Left cardiac atrium (tissue), 4 donors: ENCODE measurements around the gene GLYR1. TPM values are rescaled to one million over a fixed set of nuclear protein-coding genes. Genes with fewer than 3 reads are reported as not detected.

Experiments
- ATAC-seq, 2 donors: fragments of 200-7000 bp; cut with Tn5 transposase; one replicate each; pipeline ENCODE4 v1.9.1; 2020; ENCODE audit warnings: mild to moderate bottlenecking in 2 of 2, moderate library complexity in 2 of 2
- DNase-seq: peaks from one replicate; pipeline ENCODE4 v3.0.0-alpha.2; 2020
- intact Hi-C, 2 donors: fragments of 100-400 bp; cut with DNase I; formaldehyde crosslinking; loops; one replicate each; pipeline versions ENCODE4 v1.14.1 to v1.15.1; 2022 to 2023
- total RNA-seq, 2 donors: library from RNA; stranded (reverse); fragmentation: NEBNext Ultra II Directional; extraction: Animal tissue kit (Norgen Biotek cat#: 25700); gene quantifications; one replicate each; pipeline ENCODE4 v1.2.1, GENCODE V29; 2021
- donor health status: DM: no; HTN: yes; CAD: no.
- donor health status: DM: no; HTN: yes; CAD: no; lungs with severe emphysema.
- donor health status: DM: yes; HTN: yes; CAD: no.
- donor health status: Dilated cardiomyopathy.

GLYR1 gene
- total RNA-seq, 2 donors from 2014 or later = 65.2 to 78.2 TPM

DNA sequence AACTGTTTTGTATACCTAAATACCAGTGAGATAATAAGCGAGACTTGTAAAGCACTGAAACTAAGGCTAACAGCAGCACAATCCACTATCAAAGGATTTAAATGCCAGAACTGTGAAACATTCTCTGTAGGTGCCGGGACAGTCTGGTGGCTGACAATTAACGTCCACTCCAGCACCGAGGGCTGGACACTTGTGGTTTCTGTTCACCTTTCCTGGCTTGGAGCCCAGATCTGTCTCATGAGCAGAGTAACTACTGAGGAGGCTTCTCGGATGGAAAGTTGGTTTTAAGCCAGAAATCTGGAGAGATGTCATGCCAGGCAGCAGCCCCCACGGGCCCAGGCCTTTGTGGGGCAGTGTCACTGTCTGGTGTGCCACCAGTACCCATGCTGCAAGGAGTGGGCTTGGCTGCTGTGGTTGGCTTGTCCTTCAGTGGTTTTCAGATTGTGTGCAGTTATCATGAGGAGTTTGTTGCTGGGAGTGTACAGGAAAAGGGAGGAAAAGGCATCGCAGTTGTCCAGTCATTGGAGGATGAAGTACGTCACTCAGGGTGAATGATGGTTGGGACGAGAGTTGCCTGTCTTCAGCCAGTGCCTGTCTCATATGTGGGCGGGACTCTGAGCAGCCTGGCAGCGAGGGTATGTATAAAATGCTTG lies 35.7 kb upstream of the GLYR1 start:
- DNase-seq (peak; percentile 58), ATAC-seq (peak; percentile 60 to 79)

DNA sequence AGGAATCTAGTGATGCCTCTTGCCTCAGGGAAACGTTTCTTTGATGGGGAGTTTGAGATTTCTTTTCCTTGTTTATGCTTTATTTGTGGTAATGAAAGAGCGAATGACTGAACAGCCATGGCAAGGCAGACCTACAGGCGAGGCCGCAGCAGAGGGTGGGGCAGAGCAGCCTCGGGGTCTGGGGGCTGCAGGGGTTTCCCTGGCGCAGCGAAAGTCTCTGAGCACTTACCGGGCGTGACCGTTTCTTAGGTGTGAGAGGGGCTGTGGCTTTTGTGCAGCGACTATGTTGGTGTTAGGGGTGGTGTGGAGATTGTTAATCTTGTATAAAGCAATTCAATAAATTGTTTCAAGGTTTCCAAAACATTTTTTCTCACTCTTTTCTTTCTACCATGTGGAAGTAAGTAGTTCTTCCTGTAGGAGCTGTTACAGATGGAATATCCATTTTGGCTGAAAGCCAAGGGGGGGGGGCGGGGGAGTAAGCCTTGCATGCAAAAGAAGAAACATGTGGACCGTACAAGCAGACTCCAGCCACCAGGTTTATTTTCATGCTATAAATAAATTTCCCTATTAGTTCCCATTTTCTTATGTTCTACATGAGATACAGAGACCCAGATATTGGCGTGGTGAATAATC lies 35.0 kb upstream of the GLYR1 start:
- peak in 1 of 2 donors; percentile 4 for ATAC-seq
- intact Hi-C loops = loop anchor here in 1 of 2 donors (10.0 kb wide), 1 partner anchor 53 kb away; the partner anchor contains the start of gene PPL
- no peak for DNase-seq

More for the DNA sequence above, 35.7 kb upstream of the GLYR1 start:
- intact Hi-C loops = loop anchor here in 1 of 2 donors (10.0 kb wide), 1 partner anchor 52 kb away; the partner anchor contains the start of gene PPL

GRCh38 chr16:4880006-4880580 lies 33.0 kb upstream of the GLYR1 start:
- ATAC-seq (no peak), DNase-seq (no peak)
- intact Hi-C loops = loop anchor here in 1 of 2 donors (10.0 kb wide), 1 partner anchor 55 kb away; the partner anchor contains the start of gene PPL

DNA sequence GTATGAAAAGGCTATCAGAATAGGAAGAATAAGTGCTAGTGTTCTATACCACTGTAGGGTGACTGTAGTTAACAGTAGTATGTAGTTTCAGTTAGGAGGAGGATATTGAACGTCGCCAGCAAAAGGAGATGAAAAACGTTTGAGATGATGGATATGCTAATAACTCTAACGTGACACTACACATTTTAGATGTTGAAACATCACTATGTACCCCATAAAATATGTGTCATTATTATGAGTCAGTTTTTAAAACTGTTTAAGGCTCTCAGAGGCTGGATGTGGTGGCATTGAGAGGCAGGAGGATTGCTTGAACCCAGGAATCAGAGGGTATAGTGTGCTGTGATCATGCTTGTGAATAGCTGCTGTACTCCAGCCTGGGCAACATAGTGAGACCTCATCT lies 32.0 kb upstream of the GLYR1 start:
- intact Hi-C loops = no loop called here
- no peak for DNase-seq
- no peak for ATAC-seq

- DNase-seq = no peak
- intact Hi-C loops = no loop called here
- no peak for ATAC-seq
Measured at GRCh38 chr16:4877380-4877685, 30.2 kb upstream of the GLYR1 start.

DNA sequence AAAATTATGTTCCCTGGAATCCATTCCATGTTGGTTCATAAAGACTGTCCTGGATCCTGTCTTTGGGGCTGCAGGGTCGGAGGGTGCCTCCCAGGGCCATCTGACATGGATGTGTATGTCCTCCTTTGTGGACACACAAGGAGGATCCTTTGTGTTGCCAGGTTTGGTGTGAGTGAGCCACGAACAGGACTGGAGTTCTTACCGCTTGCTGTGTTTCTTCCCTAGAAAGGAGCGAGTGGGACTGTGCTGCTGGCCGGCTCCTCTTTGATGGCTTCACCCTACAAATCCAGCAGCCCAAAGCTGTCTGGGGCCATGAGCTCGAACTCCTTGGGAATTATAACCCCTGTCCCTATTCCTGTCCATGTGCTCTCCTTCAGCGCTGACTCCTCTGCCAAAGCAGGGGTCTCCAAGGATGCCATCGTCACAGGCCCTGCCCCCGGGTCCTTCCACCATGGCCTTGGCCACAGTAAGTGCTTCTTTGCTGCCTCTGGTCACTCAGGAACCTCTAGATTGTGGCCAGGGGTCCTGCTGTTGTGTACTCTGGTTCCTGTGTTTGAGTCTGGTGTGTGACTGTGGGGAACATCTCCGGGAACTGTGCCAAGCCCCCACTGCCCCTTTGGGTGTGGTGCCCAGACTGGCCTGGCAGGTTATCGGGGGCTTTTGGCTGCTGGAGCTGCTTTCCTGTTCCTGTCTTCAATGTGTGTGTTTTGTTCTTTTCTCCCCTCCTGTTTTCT lies 29.7 kb upstream of the GLYR1 start:
- ATAC-seq (no peak), DNase-seq (no peak)
- intact Hi-C loops = no loop called here

- DNase-seq = no peak
- no peak for ATAC-seq
- intact Hi-C loops = no loop called here
Measured at GRCh38 chr16:4874666-4875065, 27.6 kb upstream of the GLYR1 start.

DNA sequence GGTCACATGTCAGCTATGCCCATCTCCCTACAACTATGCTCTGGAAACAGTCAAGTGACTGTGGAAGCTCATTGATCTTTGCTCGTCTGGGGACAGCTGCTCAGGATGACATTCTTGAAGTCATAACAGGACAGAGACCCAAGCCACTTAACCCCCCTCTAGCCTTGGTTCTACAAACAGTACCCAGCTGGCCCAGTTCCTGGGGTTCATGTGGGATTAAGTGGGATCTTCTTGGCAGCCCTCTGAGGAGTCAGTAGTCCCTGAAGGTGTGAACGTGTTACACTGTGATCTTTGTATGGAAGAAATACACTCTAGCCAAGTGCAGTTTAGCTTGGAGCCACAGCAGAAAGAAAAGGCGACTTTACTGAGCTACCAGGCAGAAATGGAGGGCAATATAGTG lies 26.0 kb upstream of the GLYR1 start:
- DNase-seq = no peak
- ATAC-seq = no peak
- intact Hi-C loops = no loop called here

DNA sequence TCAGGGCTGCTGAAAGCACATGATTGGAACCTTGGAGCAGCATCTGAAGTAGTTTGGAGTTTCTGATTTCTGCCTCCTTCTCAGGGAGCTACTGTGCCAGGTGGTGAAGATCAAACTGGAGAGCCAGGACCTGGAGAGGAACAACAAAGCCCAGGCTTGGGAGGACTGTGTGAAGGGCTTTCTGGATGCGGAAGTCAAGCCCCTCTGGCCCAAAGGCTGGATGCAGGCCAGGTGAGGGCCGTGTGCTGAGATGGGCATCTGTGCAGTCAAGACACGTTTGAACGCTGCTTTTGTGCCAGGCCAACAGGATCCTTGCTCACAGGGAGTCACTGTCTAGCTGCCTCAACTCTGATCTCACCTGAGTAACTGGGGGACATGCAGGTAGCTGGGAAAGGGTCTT lies 24.0 kb upstream of the GLYR1 start:
- ATAC-seq (no peak), DNase-seq (no peak)
- intact Hi-C loops = no loop called here

DNA sequence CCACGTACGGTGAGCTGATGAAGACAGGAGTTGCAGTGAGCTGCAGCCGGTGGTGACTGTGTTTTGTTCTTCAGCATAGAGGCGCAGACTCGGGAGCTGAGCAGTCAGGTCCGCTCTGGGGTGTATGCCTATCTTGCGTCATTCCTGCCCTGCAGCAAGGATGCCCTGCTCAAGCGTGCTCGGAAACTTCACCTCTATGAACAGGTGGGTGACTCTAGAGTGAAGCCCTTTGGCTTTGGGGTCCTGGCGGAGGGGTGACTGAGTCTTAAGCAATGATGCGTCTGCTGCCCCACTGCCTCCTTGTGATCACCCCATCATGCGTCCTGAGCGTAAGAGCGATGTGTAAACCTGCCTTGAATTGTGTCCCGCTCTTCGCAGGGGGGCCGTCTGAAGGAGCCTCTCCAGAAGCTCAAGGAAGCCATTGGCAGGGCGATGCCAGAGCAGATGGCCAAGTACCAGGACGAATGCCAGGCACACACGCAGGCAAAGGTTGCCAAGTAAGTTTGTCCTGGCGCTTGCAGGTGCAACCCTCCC lies 23.1 kb upstream of the GLYR1 start:
- DNase-seq (no peak), ATAC-seq (no peak)
- intact Hi-C loops = no loop called here

- ATAC-seq = no peak
- no peak for DNase-seq
- intact Hi-C loops = no loop called here
Measured at GRCh38 chr16:4869147-4869805, 22.2 kb upstream of the GLYR1 start.

DNA sequence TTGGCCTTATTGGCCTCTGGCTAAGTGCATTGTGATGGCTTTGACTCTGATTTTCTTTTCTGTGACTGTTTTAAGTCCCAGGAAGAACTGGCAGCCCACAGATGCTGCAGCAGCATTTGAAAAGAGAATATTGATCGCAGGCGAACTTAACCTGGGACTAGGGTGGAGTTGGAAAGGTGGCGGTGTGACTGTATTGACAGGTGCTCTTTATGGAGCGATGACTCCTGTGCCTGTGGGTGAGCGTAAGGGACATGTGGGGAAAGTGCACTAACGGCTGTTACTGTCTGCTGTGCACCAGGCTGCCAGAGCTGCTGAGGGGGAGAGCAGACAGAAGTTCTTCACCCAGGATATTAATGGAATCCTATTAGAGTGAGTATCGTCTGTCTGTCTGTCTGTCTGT lies 21.4 kb upstream of the GLYR1 start:
- no peak for ATAC-seq
- no peak for DNase-seq
- intact Hi-C loops = no loop called here

DNA sequence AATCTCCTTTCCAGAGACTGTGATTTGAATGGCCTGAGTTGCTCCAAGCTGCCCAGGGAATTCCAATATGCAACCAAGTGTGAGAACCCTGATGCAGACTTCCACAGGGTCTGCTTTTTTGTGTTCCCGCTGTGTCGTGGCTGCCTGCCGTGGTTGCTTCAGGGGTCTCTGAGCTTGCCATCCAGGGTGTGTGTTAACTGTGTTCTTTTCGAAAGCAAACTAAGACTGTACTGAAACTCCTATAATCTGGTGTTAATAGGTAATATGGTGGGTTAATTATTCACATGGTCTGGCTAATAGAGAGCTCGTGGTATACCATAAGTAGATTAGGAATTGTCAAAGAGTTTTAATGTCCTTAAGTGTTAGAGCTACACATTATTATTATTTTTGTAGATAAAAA lies 20.9 kb upstream of the GLYR1 start:
- intact Hi-C loops = no loop called here
- ATAC-seq = no peak
- no peak for DNase-seq

GRCh38 chr16:4866586-4866985 lies 19.5 kb upstream of the GLYR1 start:
- intact Hi-C loops = no loop called here
- ATAC-seq = no peak
- no peak for DNase-seq

DNA sequence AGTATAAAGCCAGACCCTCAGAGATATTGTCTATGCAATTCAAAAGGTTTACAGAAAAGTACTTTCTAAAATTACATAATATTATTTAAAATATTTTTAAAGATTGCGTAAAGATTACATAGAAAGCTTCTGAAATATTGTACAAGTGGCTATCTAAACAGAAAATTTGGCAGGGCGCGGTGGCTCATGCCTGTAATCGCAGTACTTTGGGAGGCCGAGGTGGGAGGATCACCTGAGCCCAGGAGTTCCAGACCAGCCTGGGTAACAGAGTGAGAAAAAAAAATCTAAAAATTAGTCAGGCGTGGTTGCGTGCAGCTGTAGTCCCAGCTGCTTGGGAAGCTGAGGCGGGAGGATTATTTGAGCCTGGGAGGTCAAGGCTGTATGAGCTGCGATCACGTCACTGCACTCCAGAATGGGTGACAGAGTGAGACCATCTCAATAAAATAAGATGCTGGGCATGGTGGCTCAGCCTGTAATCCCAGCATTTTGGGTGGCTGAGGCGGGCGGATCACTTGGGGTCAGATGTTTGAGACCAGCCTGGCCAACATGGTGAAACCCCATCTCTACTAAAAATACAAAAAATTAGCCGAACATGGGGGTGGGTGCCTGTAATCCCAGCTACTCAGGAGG lies 18.3 kb upstream of the GLYR1 start:
- ATAC-seq (no peak), DNase-seq (no peak)
- intact Hi-C loops = no loop called here

DNA sequence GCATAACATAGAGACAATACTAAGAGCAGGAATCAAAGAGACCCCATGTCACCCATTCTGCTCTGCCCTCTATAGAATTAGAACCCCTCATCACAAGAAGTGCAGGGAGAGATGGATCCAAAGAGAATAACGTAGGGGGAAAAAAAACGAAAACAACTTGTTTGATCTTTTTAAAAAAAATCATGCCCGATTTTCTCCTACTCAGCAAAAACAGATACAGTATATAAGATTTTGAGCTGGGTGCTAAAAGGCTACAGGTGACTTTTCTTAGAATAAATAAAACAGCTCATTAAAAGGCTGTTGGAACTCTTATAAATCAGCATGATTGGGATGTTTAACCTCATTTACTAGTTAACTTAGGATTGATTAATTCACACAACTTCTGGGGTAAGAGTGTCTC lies 17.6 kb upstream of the GLYR1 start:
- DNase-seq (no peak), ATAC-seq (no peak)
- intact Hi-C loops = no loop called here

GRCh38 chr16:4862639-4863038 lies 15.6 kb upstream of the GLYR1 start:
- ATAC-seq (peak; percentile 9 to 43), DNase-seq (no peak)
- intact Hi-C loops = no loop called here

GRCh38 chr16:4860727-4861342 lies 13.7 kb upstream of the GLYR1 start:
- intact Hi-C loops = no loop called here
- DNase-seq = no peak
- no peak for ATAC-seq

DNA sequence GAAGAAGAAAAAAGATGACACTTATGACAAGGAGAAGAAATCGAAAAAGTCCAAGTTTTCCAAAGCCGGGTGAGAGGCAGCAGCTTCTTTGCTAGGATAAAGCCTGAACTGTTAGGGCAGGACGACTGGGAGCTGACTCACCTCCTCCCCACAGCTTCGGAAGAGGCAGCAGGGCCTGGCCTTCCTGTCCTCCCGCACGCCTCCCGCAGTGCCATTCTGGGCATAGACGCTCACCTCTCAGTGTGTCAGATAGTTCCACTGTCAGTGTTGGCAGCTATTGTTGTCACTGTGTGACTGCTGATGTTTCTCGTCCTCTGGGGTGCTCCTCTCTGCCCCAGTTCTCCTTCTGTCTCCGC lies 12.8 kb upstream of the GLYR1 start:
- intact Hi-C loops = loop anchor here in 1 of 2 donors (10.0 kb wide), 1 partner anchor 95 kb away; the partner anchor contains the start of gene SEC14L5
- ATAC-seq (peak; percentile 68 to 77), DNase-seq (peak; percentile 47)
